ENCODE measurements around the gene IL17B. TPM values are rescaled to one million over a fixed set of nuclear protein-coding genes. Genes with fewer than 3 reads are reported as not detected.
"Not testable (repeated sequence)": the region's sequence is repeated elsewhere in the genome, so short reads cannot be mapped to it uniquely, and the experiment has no call there.

IL17B gene
- total RNA-seq, 1 donor from 2014 or later: 2.7 TPM

- DNase-seq (ENCODE audit: extremely low spot score in 2 of 2): no peak
- Histone ChIP-seq H3K4me1 (peaks cover 16% of the 10 kb centered on the region), H3K9me3 (no peaks in the 10 kb centered on the region), H3K27ac (peak overlapping the region; percentile 17), H3K4me3 (no peak overlapping the region), H3K36me3 (no peaks in the 10 kb centered on the region), H3K27me3 (no peaks in the 10 kb centered on the region)
- TF ChIP-seq POLR2A (IDR thresholded peaks at IDR 0.05): no peak
- peak in 1 of 2 donors; percentile 14 for TF ChIP-seq POLR2AphosphoS5 (IDR thresholded peaks at IDR 0.05; ENCODE audit: insufficient read depth in 1 of 2, low read depth in 1 of 2)
- TF ChIP-seq, protein P1, sequence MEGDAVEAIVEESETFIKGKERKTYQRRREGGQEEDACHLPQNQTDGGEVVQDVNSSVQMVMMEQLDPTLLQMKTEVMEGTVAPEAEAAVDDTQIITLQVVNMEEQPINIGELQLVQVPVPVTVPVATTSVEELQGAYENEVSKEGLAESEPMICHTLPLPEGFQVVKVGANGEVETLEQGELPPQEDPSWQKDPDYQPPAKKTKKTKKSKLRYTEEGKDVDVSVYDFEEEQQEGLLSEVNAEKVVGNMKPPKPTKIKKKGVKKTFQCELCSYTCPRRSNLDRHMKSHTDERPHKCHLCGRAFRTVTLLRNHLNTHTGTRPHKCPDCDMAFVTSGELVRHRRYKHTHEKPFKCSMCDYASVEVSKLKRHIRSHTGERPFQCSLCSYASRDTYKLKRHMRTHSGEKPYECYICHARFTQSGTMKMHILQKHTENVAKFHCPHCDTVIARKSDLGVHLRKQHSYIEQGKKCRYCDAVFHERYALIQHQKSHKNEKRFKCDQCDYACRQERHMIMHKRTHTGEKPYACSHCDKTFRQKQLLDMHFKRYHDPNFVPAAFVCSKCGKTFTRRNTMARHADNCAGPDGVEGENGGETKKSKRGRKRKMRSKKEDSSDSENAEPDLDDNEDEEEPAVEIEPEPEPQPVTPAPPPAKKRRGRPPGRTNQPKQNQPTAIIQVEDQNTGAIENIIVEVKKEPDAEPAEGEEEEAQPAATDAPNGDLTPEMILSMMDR (IDR thresholded peaks at IDR 0.05): no peak
- intact Hi-C loops (cut with DNase I): no loop called here
Measured at GRCh38 chr5:149397530-149397929, 18.4 kb upstream of the IL17B start.

DNA sequence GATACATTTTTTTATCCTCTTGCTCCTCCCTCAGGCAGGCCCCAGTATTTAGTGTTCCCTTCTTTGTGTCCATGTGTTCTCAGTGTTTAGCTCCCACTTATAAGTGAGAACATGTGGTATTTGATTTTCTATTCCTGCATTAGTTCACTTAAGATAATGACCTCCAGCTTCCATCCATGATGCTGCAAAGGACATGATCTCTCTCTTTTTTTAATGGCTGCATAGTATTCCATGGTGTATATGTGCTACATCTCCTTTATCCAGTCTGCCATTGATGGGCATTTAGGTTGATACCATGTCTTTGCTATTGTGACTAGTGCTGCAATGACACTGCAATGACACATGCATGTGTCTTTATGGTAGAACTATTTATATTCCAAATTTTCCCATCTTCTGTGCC, 15.9 kb upstream of the IL17B start:
- H3K9me3 ChIP-seq; H3K27me3 ChIP-seq; H3K36me3 ChIP-seq; H3K27ac ChIP-seq; H3K4me3 ChIP-seq; DNase-seq (ENCODE audit: extremely low spot score in 2 of 2); intact Hi-C loops (cut with DNase I): not testable (repeated sequence)
- H3K4me1 ChIP-seq: peaks cover 11% of the 10 kb centered on the region

DNA sequence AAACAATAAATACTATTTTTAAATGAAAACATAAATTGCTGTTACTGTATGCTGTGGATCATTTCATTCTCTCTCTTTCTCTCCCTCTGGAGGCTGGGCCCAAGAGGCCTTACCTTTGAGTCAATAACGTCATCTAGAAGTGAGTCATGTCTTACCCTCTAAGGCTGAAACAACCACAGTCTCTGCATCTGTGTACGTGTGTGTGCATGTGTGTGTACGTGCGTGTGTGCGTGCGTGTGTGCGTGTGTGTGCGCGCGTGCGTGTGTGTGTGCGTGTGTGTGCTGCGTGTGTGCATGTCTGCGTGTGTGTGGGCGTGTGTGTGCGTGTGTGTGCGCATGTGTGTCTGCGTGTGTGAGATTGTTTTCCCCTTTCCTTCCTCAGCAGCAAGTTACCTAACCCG, 13.6 kb upstream of the IL17B start:
- no peaks in the 10 kb centered on the region for H3K36me3 ChIP-seq
- H3K9me3 ChIP-seq: no peaks in the 10 kb centered on the region
- DNase-seq (ENCODE audit: extremely low spot score in 2 of 2): no peak
- no peak for TF ChIP-seq POLR2AphosphoS5 (IDR thresholded peaks at IDR 0.05; ENCODE audit: insufficient read depth in 1 of 2, low read depth in 1 of 2)
- TF ChIP-seq, protein P1 (IDR thresholded peaks at IDR 0.05): no peak
- no peak for TF ChIP-seq POLR2A (IDR thresholded peaks at IDR 0.05)
- intact Hi-C loops (cut with DNase I): no loop called here
- H3K4me3 ChIP-seq: no peak overlapping the region
- H3K27me3 ChIP-seq: no peaks in the 10 kb centered on the region
- H3K27ac ChIP-seq: no peak overlapping the region
- peaks cover 21% of the 10 kb centered on the region for H3K4me1 ChIP-seq

DNA sequence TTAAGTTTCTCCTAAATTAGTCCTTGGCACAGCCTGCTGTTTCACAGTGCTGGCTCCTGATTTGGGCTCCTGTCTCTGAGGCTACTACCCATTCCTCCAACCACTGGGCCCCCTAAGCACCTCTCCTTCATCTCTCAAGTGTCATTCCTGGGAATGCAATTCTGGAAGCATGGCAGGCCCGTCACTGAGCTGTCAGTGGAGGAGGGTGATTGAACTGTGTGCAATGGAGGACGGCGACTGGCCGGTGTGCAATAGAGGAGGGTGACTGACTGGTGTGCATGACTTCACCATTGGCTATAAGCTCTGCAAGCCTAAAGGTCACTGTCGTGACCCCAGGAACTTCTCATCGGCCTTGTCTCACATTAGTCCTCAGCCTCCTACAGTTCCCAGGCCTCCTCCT, 12.4 kb upstream of the IL17B start:
- DNase-seq (ENCODE audit: extremely low spot score in 2 of 2): no peak
- no peak overlapping the region for H3K4me3 ChIP-seq
- no peaks in the 10 kb centered on the region for H3K27me3 ChIP-seq
- intact Hi-C loops (cut with DNase I): no loop called here
- no peaks in the 10 kb centered on the region for H3K9me3 ChIP-seq
- TF ChIP-seq, protein P1 (IDR thresholded peaks at IDR 0.05): no peak
- TF ChIP-seq POLR2AphosphoS5 (IDR thresholded peaks at IDR 0.05; ENCODE audit: insufficient read depth in 1 of 2, low read depth in 1 of 2) (no peak), POLR2A (IDR thresholded peaks at IDR 0.05) (no peak)
- H3K4me1 ChIP-seq: peaks cover 27% of the 10 kb centered on the region
- H3K27ac ChIP-seq: peak overlapping the region; percentile 91
- H3K36me3 ChIP-seq: no peaks in the 10 kb centered on the region

DNA sequence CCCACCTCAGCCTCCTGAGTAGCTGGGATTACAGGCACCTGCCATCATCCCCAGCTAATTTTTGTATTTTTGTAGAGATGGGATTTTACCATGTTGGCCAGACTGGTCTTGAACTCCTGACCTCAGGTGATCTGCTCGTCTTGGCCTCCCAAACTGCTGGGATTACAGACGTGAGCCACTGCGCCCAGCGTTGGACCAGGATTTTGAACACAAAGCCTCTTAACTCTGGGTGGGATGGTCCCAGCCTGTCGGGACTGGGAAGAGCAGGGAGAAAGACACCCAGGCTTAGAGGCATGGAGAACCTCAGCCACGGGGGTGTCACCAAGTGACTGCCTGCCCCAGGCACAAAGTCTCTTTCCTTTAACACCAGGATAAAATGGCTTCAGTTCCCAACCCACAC, 12.0 kb upstream of the IL17B start:
- intact Hi-C loops (cut with DNase I): not testable (repeated sequence)

GRCh38 chr5:149389552-149390495, 10.7 kb upstream of the IL17B start:
- TF ChIP-seq, protein P1 (IDR thresholded peaks at IDR 0.05): no peak
- TF ChIP-seq POLR2A (IDR thresholded peaks at IDR 0.05) (no peak), POLR2AphosphoS5 (IDR thresholded peaks at IDR 0.05; ENCODE audit: insufficient read depth in 1 of 2, low read depth in 1 of 2) (peak in 1 of 2 donors; percentile 63)
- intact Hi-C loops (cut with DNase I): no loop called here
- DNase-seq (ENCODE audit: extremely low spot score in 2 of 2): no peak

More for the DNA sequence above, 12.0 kb upstream of the IL17B start:
- H3K4me3 ChIP-seq; H3K36me3 ChIP-seq; DNase-seq (ENCODE audit: extremely low spot score in 2 of 2); H3K9me3 ChIP-seq; H3K27me3 ChIP-seq: not testable (repeated sequence)
- H3K4me1 ChIP-seq: peaks cover 31% of the 10 kb centered on the region
- peak overlapping the region; percentile 91 for H3K27ac ChIP-seq

More at GRCh38 chr5:149389552-149390495, 10.7 kb upstream of the IL17B start:
- no peaks in the 10 kb centered on the region for H3K27me3 ChIP-seq
- no peaks in the 10 kb centered on the region for H3K36me3 ChIP-seq
- H3K4me3 ChIP-seq: no peak overlapping the region
- H3K27ac ChIP-seq: peak overlapping the region; percentile 91
- H3K9me3 ChIP-seq: no peaks in the 10 kb centered on the region
- H3K4me1 ChIP-seq: peaks cover 42% of the 10 kb centered on the region
